Left lung (tissue), 10 donors: ENCODE measurements around the gene PTPRN2. TPM values are rescaled to one million over a fixed set of nuclear protein-coding genes. Genes with fewer than 3 reads are reported as not detected.
A peak's percentile ranks its signal among the peaks of the same experiment; 100 is the strongest.

Experiments used
- ATAC-seq: fragments of 200-7000 bp; cut with Tn5 transposase; one replicate; pipeline ENCODE4 v1.9.1; 2020; ENCODE audit warnings: moderate library complexity
- DNase-seq, 4 donors: peaks; one replicate each; pipeline ENCODE4 v3.0.0-alpha.2; 2013 to 2020
- H3K27ac ChIP-seq, 2 donors: fragments of 200-600 bp; sonication (generic) in 1 of 2; one replicate each; pipeline versions ENCODE4 v1.5.0 to v1.8.0; 2020 to 2021
- H3K27me3 ChIP-seq, 2 donors: fragments of 200-600 bp; sonication (generic) in 1 of 2; one replicate each; pipeline versions ENCODE4 v1.5.0 to v1.8.0; 2020 to 2021
- H3K36me3 ChIP-seq, 2 donors: fragments of 200-600 bp; sonication (generic) in 1 of 2; one replicate each; pipeline versions ENCODE4 v1.5.0 to v1.8.0; 2020 to 2021
- H3K4me1 ChIP-seq, 2 donors: fragments of 200-600 bp; one replicate each; pipeline ENCODE4 v1.8.0; 2021
- H3K4me3 ChIP-seq, 2 donors: fragments of 200-600 bp; sonication (generic) in 1 of 2; one replicate each; pipeline versions ENCODE4 v1.5.0 to v1.8.0; 2020 to 2021; ENCODE audit warnings: mild to moderate bottlenecking in 1 of 2
- H3K9me3 ChIP-seq, 2 donors: fragments of 200-600 bp; sonication (generic) in 1 of 2; one replicate each; pipeline versions ENCODE4 v1.5.0 to v1.8.0; 2020 to 2021
- CTCF ChIP-seq, 2 donors: fragments of 200-600 bp; sonication (generic) in 1 of 2; IDR thresholded peaks; one replicate each; pipeline versions ENCODE4 v1.5.0 to v1.8.0; 2021; ENCODE audit warnings: antibody characterized with exemption in 2 of 2
- intact Hi-C, 2 donors: fragments of 100-400 bp; cut with DNase I; formaldehyde crosslinking; loops; one replicate each; pipeline versions ENCODE4 v1.11.2 to v1.14.2; 2022
- polyA plus RNA-seq, 6 donors: library from polyadenylated mRNA; unstranded; fragments of 120-200 nt; gene quantifications; one replicate each; pipeline ENCODE4 v1.2.1, GENCODE V29; 2013; ENCODE audit not compliant: insufficient read length in 6 of 6
- total RNA-seq, 2 donors: library from RNA; stranded (reverse); fragmentation: NEBNext Ultra II Directional; extraction: Animal tissue kit (Norgen Biotek cat#: 25700); gene quantifications; one replicate each; pipeline ENCODE4 v1.2.1, GENCODE V29; 2021
- donor health status: DM: no; HTN: yes; CAD: no.
- donor health status: DM: no; HTN: no; CAD: no.

PTPRN2 gene
- total and polyA plus RNA-seq, 8 donors: 4.0 to 7.8 (median 6.8) TPM

GRCh38 chr7:158374586-158374985 is 213.0 kb downstream of the PTPRN2 start:
- H3K27ac ChIP-seq: no peak overlapping the region

DNA sequence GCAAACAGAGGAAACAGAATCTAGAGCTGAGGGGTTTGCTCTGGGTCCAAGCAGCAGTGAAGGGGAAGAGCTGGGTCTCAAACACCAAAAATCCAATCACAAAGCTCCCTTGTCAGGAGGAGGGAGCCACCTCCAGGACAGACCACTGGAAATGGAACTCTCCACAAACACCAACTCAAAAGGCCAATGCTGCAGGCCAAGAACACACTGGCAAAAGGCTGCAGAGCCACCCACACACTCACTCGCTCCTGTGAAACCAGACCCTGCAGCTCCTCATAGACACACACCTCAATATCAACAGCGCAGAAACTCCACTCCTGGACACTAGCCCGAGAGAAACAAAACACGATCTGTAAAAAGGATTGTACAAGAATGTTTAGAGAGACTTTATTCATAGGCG is 213.5 kb downstream of the PTPRN2 start:
- intact Hi-C loops: no loop called here
- no peaks in the 10 kb centered on the region for H3K9me3 ChIP-seq
- DNase-seq (no peak), ATAC-seq (no peak)
- no peaks in the 10 kb centered on the region for H3K36me3 ChIP-seq
- no peak overlapping the region for H3K27ac ChIP-seq
- no peak overlapping the region for H3K4me3 ChIP-seq
- H3K27me3 ChIP-seq: peaks cover 0 to 24% of the 10 kb centered on the region in 2 donors
- no peaks in the 10 kb centered on the region for H3K4me1 ChIP-seq
- no peak for TF ChIP-seq CTCF (IDR thresholded peaks at IDR 0.05)

More at GRCh38 chr7:158374586-158374985, 213.0 kb downstream of the PTPRN2 start:
- Histone ChIP-seq H3K27me3 (peaks cover 0 to 24% of the 10 kb centered on the region in 2 donors), H3K4me3 (no peak overlapping the region), H3K4me1 (no peaks in the 10 kb centered on the region), H3K36me3 (no peaks in the 10 kb centered on the region), H3K9me3 (no peaks in the 10 kb centered on the region)
- TF ChIP-seq CTCF (IDR thresholded peaks at IDR 0.05): no peak
- intact Hi-C loops: no loop called here
- no peak for ATAC-seq
- no peak for DNase-seq

DNA sequence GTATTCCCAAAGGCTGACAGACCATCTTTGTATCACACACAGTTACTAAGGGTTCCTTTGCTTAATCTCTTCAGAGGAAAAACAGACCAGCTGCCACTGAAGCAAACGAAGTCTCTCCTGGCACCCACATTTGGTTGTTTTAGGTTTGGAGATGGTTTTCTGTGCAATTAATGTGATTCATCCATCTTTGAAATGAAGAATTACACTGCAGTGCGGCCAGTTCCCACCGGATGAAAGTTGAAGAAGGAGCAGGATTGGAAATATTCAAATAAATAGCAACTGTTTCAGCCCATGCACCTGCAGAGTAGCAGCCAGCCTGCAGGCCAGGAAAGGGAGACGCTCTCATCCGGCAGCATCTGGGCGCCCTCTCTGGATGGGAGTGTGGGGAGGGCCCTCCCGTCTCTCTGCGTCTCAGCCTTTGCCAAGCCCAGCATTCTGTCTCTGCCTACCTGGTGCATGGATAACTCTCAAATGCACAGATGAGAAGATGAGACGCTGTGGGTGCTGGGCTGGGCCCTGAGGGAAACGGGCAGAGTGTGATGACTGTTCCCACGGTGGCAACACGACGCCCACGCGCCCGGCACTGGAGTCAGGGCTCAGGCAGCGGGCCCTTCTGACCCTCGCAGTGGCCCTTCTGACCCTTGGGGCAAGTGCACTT is 214.0 kb downstream of the PTPRN2 start:
- Histone ChIP-seq H3K9me3 (no peaks in the 10 kb centered on the region), H3K4me3 (no peak overlapping the region), H3K4me1 (no peaks in the 10 kb centered on the region), H3K27me3 (peaks cover 0 to 24% of the 10 kb centered on the region in 2 donors), H3K27ac (no peak overlapping the region), H3K36me3 (no peaks in the 10 kb centered on the region)
- intact Hi-C loops: no loop called here
- no peak for ATAC-seq
- no peak for TF ChIP-seq CTCF (IDR thresholded peaks at IDR 0.05)
- no peak for DNase-seq

DNA sequence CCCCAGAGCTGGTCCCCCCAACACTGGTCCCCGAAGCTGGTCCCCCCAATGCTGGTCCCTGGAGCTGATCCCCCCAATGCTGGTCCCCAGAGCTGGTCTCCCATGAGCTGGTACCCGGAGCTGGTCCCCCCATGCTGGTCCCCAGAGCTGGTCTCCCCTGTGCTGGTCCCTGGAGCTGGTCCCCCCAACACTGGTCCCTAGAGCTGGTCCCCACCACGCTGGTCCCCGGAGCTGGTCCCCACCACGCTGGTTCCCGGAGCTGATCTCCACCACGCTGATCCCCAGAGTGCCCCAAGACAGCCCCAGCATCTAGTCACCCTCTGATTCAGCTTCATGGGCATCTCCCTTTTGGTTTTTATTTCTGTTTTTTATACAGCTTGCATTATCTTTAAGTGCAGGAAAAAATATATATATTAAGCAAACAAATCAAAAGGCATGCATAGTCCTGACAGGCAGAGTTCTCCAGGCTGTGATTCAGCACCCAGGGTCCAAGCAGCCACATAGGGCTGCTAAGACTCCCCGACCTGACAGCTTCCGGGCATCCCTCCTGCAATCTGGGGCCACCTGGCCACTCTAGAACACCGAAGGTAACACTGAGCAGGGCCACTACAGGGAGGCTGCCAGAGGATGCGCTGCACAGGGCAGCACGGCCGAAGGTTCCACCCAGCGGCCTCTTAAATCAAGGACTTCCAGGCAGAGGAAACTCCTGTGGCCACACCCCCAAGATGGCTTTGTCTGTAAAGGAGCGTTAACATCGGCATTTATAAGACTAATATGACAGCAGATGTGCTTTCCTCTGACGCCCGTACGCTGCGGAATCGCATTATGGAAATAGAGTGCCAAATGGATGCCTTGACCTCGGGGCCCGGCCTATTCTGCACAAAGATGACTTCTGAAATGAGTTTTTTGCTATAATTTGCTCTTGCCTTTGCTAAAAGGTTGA is 215.0 kb downstream of the PTPRN2 start:
- Histone ChIP-seq H3K27ac (no peak overlapping the region), H3K36me3 (no peaks in the 10 kb centered on the region), H3K4me3 (no peak overlapping the region), H3K4me1 (no peaks in the 10 kb centered on the region), H3K9me3 (no peaks in the 10 kb centered on the region), H3K27me3 (peaks cover 0 to 24% of the 10 kb centered on the region in 2 donors)
- ATAC-seq (no peak), DNase-seq (peak in 1 of 4 donors; percentile 32)
- no peak for TF ChIP-seq CTCF (IDR thresholded peaks at IDR 0.05)
- intact Hi-C loops: no loop called here

DNA sequence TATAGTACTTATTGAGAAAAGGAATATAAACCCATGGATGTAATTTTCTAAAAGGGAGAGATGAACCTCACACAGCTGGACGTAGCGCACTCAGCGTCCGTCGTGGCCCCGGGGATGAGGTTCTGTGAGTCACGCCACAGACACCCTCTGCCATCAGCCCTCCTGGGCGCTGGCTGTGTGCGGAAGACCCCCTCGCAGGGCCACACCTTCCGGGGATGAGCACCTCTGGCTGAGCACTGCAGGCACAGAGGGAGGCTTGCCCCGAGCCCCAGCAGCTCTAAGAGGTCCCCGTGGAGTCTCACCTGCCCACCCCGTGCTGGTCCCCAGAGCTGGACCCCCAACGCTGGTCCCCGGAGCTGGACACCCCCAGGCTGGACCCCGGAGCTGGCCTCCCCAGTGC is 215.8 kb downstream of the PTPRN2 start:
- H3K36me3 ChIP-seq: no peaks in the 10 kb centered on the region
- no peak for TF ChIP-seq CTCF (IDR thresholded peaks at IDR 0.05)
- intact Hi-C loops: no loop called here
- ATAC-seq (no peak), DNase-seq (peak in 2 of 4 donors; percentile 19 to 51)
- H3K4me3 ChIP-seq: no peak overlapping the region
- no peaks in the 10 kb centered on the region for H3K9me3 ChIP-seq
- no peaks in the 10 kb centered on the region for H3K4me1 ChIP-seq
- peaks cover 0 to 24% of the 10 kb centered on the region in 2 donors for H3K27me3 ChIP-seq
- no peak overlapping the region for H3K27ac ChIP-seq
